Activated naive CD8-positive, alpha-beta T cell (primary cell): ENCODE measurements around the gene NAPG.
"Not testable (repeated sequence)": the region's sequence is repeated elsewhere in the genome, so short reads cannot be mapped to it uniquely, and the experiment has no call there.

Experiments
- H3K27ac Mint-ChIP-seq: one replicate; pipeline ENCODE4 v1.8.0; 2021; ENCODE audit warnings: mixed read lengths
- H3K27me3 Mint-ChIP-seq: one replicate; pipeline ENCODE4 v1.8.0; 2021; ENCODE audit warnings: mixed read lengths
- H3K36me3 Mint-ChIP-seq: one replicate; pipeline ENCODE4 v1.8.0; 2021; ENCODE audit warnings: mixed read lengths
- H3K4me1 Mint-ChIP-seq: one replicate; pipeline ENCODE4 v1.8.0; 2021; ENCODE audit warnings: low read depth, mixed read lengths
- H3K4me3 Mint-ChIP-seq: one replicate; pipeline ENCODE4 v1.8.0; 2021; ENCODE audit warnings: mild to moderate bottlenecking, mixed read lengths
- H3K9me3 Mint-ChIP-seq: one replicate; pipeline ENCODE4 v1.8.0; 2021; ENCODE audit warnings: low read depth, mixed read lengths

Gene NAPG

DNA sequence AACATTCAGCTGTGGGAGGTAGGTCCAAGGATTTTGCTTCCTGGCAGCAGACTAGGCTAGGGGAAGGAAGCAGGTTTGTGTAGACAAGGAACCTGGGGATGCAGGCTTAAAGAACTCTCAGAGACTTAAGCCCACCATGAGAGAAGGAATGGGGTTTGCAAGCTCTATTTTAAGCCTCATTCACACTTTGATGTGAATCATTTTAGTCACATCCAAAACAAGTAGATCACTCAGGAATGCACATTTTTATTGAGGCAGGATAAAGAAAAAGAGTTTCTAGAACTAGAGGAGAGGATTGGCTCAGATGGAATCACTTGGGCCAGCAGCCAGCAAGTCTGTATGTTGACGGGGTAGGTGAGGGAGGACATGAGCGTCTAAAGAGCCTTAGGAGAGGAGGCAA is 3.3 kb upstream of the NAPG start:
- H3K4me3 Mint-ChIP-seq, result no peak overlapping the region
- H3K27ac Mint-ChIP-seq, result no peak overlapping the region
- H3K36me3 Mint-ChIP-seq, result no peaks in the 10 kb centered on the region
- peaks cover 26% of the 10 kb centered on the region for H3K4me1 Mint-ChIP-seq
- peaks cover 8% of the 10 kb centered on the region for H3K27me3 Mint-ChIP-seq
- H3K9me3 Mint-ChIP-seq, result no peaks in the 10 kb centered on the region

- H3K27ac Mint-ChIP-seq, result no peak overlapping the region
- no peak overlapping the region for H3K4me3 Mint-ChIP-seq
Measured at GRCh38 chr18:10523544-10523943, 2.3 kb upstream of the NAPG start.

GRCh38 chr18:10524507-10525370 is 1.1 kb upstream of the NAPG start:
- no peaks in the 10 kb centered on the region for H3K27me3 Mint-ChIP-seq
- peak overlapping the region; percentile 25 for H3K27ac Mint-ChIP-seq
- no peaks in the 10 kb centered on the region for H3K9me3 Mint-ChIP-seq
- no peaks in the 10 kb centered on the region for H3K36me3 Mint-ChIP-seq
- peaks cover 44% of the 10 kb centered on the region for H3K4me1 Mint-ChIP-seq
- H3K4me3 Mint-ChIP-seq, result peak overlapping the region; percentile 97

More at GRCh38 chr18:10523544-10523943, 2.3 kb upstream of the NAPG start:
- no peaks in the 10 kb centered on the region for H3K36me3 Mint-ChIP-seq
- H3K9me3 Mint-ChIP-seq, result no peaks in the 10 kb centered on the region
- peaks cover 5% of the 10 kb centered on the region for H3K27me3 Mint-ChIP-seq
- H3K4me1 Mint-ChIP-seq, result peaks cover 33% of the 10 kb centered on the region

- no peaks in the 10 kb centered on the region for H3K36me3 Mint-ChIP-seq
- H3K27me3 Mint-ChIP-seq, result no peaks in the 10 kb centered on the region
- peaks cover 45% of the 10 kb centered on the region for H3K4me1 Mint-ChIP-seq
- H3K27ac Mint-ChIP-seq, result no peak overlapping the region
- peak overlapping the region; percentile 97 for H3K4me3 Mint-ChIP-seq
- no peaks in the 10 kb centered on the region for H3K9me3 Mint-ChIP-seq
Measured at GRCh38 chr18:10525371-10525691, 496 bp upstream of the NAPG start.

GRCh38 chr18:10526561-10526949 is 728 bp downstream of the NAPG start:
- Mint-ChIP-seq H3K4me1 (peaks cover 52% of the 10 kb centered on the region), H3K27me3 (no peaks in the 10 kb centered on the region), H3K27ac (peak overlapping the region; percentile 67), H3K36me3 (no peaks in the 10 kb centered on the region), H3K9me3 (no peaks in the 10 kb centered on the region), H3K4me3 (peak overlapping the region; percentile 97)

GRCh38 chr18:10528439-10528838 is 2.6 kb downstream of the NAPG start:
- Mint-ChIP-seq H3K9me3 (no peaks in the 10 kb centered on the region), H3K4me1 (peaks cover 53% of the 10 kb centered on the region), H3K4me3 (peak overlapping the region; percentile 24), H3K36me3 (peaks cover 2% of the 10 kb centered on the region), H3K27me3 (no peaks in the 10 kb centered on the region), H3K27ac (peak overlapping the region; percentile 9)

GRCh38 chr18:10530002-10530401 is 4.2 kb downstream of the NAPG start:
- H3K36me3 Mint-ChIP-seq, result peaks cover 5% of the 10 kb centered on the region
- H3K27me3 Mint-ChIP-seq, result no peaks in the 10 kb centered on the region
- H3K4me3 Mint-ChIP-seq, result peak overlapping the region; percentile 38
- peaks cover 49% of the 10 kb centered on the region for H3K4me1 Mint-ChIP-seq
- peak overlapping the region; percentile 81 for H3K27ac Mint-ChIP-seq
- no peaks in the 10 kb centered on the region for H3K9me3 Mint-ChIP-seq

- Mint-ChIP-seq H3K9me3 (no peaks in the 10 kb centered on the region), H3K36me3 (peaks cover 5% of the 10 kb centered on the region), H3K4me3 (peak overlapping the region; percentile 38), H3K4me1 (peaks cover 42% of the 10 kb centered on the region), H3K27me3 (no peaks in the 10 kb centered on the region), H3K27ac (peak overlapping the region; percentile 81)
Measured at GRCh38 chr18:10530852-10531251, 5.0 kb downstream of the NAPG start.

DNA sequence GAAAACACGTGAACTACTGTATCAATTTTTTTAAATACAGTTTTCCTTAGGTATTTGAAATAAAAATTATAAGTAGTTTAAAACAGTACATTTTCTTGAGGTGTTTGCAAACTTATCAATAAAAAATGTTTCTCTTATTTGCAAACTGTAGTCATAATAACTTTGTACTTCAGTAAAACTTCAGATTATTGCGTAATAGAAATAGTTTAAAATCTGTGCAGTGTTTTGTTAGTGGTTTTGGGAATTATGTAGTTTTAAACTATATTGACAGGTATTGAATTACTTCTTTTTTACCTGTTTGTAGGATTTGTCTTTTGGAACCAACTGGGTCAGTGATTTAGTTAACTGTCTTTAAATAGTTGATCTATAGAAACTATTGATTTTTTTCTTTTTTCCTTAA is 7.3 kb downstream of the NAPG start:
- H3K9me3 Mint-ChIP-seq, result no peaks in the 10 kb centered on the region
- H3K27ac Mint-ChIP-seq, result no peak overlapping the region
- peaks cover 10% of the 10 kb centered on the region for H3K36me3 Mint-ChIP-seq
- H3K4me1 Mint-ChIP-seq, result peaks cover 36% of the 10 kb centered on the region
- no peak overlapping the region for H3K4me3 Mint-ChIP-seq
- H3K27me3 Mint-ChIP-seq, result no peaks in the 10 kb centered on the region

DNA sequence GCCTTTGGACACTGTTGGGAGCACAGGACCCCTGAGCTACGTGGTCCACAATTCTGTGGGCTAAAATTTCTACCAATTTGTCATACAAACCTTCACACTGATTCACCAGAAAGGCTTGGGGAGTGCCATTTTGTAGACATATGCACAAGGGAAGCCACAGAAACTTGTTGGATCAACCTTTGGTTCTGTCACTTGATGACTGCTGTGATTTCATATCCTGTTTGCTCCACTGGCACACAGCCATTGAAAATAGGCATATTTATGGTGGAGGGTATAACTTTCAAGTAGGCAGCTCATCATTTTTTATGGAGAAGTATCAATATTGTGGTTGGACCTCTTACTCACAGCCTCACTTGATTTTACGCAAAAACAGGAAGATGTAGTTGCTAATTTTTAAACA is 10.5 kb downstream of the NAPG start:
- H3K4me3 Mint-ChIP-seq, result no peak overlapping the region
- no peaks in the 10 kb centered on the region for H3K27me3 Mint-ChIP-seq
- no peaks in the 10 kb centered on the region for H3K9me3 Mint-ChIP-seq
- H3K36me3 Mint-ChIP-seq, result peaks cover 16% of the 10 kb centered on the region
- H3K4me1 Mint-ChIP-seq, result peaks cover 11% of the 10 kb centered on the region
- no peak overlapping the region for H3K27ac Mint-ChIP-seq

DNA sequence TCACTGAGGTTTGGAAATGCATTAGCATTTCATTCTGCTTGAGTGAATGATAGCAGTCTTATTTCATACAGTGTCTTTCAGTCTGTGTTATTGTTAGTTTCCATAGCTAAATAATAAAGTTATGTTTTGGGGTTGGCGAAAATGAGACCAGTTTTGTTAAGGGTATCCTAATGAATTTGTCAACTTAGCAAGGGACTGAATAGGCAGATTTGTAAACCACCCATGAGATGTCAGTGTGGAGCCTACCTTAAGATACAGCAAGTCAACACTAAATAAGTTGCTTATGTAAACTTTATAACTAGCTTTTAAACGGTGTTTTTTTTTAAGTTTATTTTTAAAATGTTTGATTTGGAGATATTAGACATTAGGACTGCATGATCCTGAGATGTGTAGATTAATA is 11.9 kb downstream of the NAPG start:
- Mint-ChIP-seq H3K4me3 (no peak overlapping the region), H3K27ac (peak overlapping the region; percentile 12), H3K9me3 (no peaks in the 10 kb centered on the region), H3K27me3 (no peaks in the 10 kb centered on the region), H3K36me3 (peaks cover 16% of the 10 kb centered on the region), H3K4me1 (peaks cover 11% of the 10 kb centered on the region)

DNA sequence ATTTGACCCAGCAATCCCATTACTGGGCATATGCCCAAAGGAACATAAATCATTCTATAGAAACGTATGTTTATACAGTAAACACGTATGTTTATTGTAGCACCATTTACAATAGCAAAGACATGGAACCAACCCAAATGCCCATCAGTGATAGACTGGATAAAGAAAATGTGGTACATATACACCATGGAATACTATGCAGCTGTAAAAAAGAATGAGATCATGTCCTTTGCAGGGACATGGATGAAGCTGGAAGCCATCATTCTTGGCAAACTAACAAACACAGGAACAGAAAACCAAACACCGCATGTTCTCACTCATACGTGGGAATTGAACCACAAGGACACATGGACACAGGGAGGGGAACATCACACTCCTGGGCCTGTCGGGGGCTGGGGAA is 13.3 kb downstream of the NAPG start:
- H3K9me3 Mint-ChIP-seq, H3K4me3 Mint-ChIP-seq, H3K27me3 Mint-ChIP-seq, H3K27ac Mint-ChIP-seq, H3K4me1 Mint-ChIP-seq: not testable (repeated sequence)
- H3K36me3 Mint-ChIP-seq, result peaks cover 18% of the 10 kb centered on the region

- Mint-ChIP-seq H3K4me3 (no peak overlapping the region), H3K4me1 (peaks cover 3% of the 10 kb centered on the region), H3K36me3 (peaks cover 19% of the 10 kb centered on the region), H3K9me3 (no peaks in the 10 kb centered on the region), H3K27ac (no peak overlapping the region), H3K27me3 (no peaks in the 10 kb centered on the region)
Measured at GRCh38 chr18:10543277-10543676, 17.4 kb downstream of the NAPG start.

DNA sequence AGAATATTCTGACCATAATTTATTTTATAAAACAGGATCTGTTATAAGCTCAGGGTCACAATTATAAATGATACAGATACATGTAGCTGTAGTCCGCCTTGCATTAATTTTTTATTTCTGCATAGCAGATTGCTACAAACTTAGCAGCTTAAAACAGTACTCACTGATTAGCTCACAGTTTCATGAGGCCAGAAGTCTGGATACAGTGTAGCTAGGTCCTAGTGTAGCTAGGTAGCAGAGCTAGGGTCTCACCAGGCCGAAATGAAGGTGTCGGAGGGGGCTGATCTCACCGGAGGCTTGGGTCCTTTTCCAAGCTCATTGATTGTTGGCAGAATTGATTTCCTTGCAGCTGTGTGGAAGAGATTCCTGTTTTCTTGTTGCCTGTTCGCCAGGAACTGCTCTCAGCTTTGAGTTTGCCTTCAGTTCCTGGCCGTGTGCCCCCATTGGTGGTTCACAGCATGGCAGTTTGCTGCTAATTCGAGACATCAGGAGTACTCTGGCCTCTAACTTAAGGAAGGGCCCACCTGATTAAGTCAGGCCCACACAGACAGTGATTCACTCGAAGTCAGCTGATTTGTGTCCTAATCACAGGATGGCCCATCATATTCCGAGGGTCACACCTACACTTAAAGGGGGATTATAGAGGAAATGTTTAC is 18.4 kb downstream of the NAPG start:
- Mint-ChIP-seq H3K27ac (no peak overlapping the region), H3K4me1 (no peaks in the 10 kb centered on the region), H3K36me3 (peaks cover 13% of the 10 kb centered on the region), H3K27me3 (no peaks in the 10 kb centered on the region), H3K9me3 (no peaks in the 10 kb centered on the region), H3K4me3 (no peak overlapping the region)

DNA sequence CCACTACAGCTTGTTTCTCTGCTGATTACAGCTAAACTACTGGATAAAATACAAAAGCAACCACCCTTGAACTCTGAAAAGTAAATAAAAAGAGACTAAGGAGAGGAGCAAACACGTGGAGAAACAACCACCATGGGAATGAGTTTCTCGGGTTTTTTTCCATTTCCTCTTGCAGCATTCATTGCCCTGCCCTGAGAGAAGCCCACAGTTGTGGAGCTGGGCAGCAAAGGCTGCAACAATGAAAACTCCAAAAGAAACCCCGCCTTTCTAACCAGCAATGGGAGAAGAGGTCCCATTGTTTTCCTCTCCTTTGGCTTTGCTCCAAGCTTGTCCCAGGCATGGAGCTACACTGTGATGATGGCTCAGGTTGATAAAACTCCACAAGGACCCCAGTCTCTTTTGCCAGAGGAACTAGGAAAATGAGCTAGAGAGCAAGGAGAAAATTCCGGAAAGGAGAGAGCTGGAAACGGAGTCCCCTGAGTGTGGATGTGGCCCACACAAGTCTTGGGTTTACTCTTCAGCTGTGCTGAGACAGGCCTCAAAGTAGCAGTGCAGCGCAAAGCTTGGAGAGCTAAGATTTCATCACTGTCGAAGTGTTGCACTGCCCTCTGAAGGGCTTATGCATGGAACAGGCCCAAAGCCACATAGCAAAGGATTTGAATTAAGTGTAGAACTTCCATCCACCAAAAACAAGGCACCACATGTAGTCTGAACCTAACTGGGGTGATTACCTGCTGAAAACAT is 20.9 kb downstream of the NAPG start:
- Mint-ChIP-seq H3K27ac (no peak overlapping the region), H3K4me1 (no peaks in the 10 kb centered on the region), H3K4me3 (no peak overlapping the region)

More for the DNA sequence above, 20.9 kb downstream of the NAPG start:
- no peaks in the 10 kb centered on the region for H3K9me3 Mint-ChIP-seq
- H3K36me3 Mint-ChIP-seq, result peaks cover 22% of the 10 kb centered on the region
- no peaks in the 10 kb centered on the region for H3K27me3 Mint-ChIP-seq
